HepG2 (cell line): ENCODE data around the gene CD300LF. TPM values are rescaled to one million over a fixed set of nuclear protein-coding genes. Genes with fewer than 3 reads are reported as not detected.
A peak's percentile ranks its signal among the peaks of the same experiment; 100 is the strongest.

Experiments used
- CEBPB ChIP-seq: IDR thresholded peaks from 2 replicates; pipeline ENCODE4 v1.6.1; 2011; ENCODE audit warnings: low read depth, low read length, improper control_type of control experiment, borderline replicate concordance
- CHD4 ChIP-seq: fragments of 200-600 bp; sonication (generic); IDR thresholded peaks from 2 replicates; pipeline ENCODE4 v1.7.0; 2017; ENCODE audit warnings: mild to moderate bottlenecking, low read length, borderline replicate concordance
- GATA4 ChIP-seq: sonication (generic); IDR thresholded peaks from 2 replicates; pipeline ENCODE4 v1.6.1; 2016; ENCODE audit warnings: antibody characterized with exemption, low read depth, borderline replicate concordance
- HNF1B ChIP-seq: sonication (generic); formaldehyde crosslinking; IDR thresholded peaks from 2 replicates; pipeline ENCODE4 v1.5.1; 2020; ENCODE audit warnings: mild to moderate bottlenecking, moderate library complexity, missing genetic modification reagents
- KDM2A ChIP-seq: sonication (generic); formaldehyde crosslinking; IDR thresholded peaks from 2 replicates; pipeline ENCODE4 v1.4.0; 2020; ENCODE audit warnings: low read depth, missing genetic modification reagents, borderline replicate concordance
- MED1 ChIP-seq: sonication (generic); formaldehyde crosslinking; IDR thresholded peaks from 2 replicates; pipeline ENCODE4 v1.4.0; 2020; ENCODE audit warnings: missing genetic modification reagents
- ONECUT2 ChIP-seq: sonication (generic); formaldehyde crosslinking; IDR thresholded peaks from 2 replicates; pipeline ENCODE4 v1.4.0; 2020; ENCODE audit warnings: missing genetic modification reagents
- POLR2AphosphoS5 ChIP-seq: IDR thresholded peaks from 2 replicates; pipeline ENCODE4 v1.6.1; 2012; ENCODE audit warnings: low read depth, low read length
- SNAPC4 ChIP-seq: sonication (generic); formaldehyde crosslinking; IDR thresholded peaks from 2 replicates; pipeline ENCODE4 v1.4.0; 2020; ENCODE audit warnings: mild to moderate bottlenecking, missing genetic modification reagents
- SP4 ChIP-seq: sonication (generic); formaldehyde crosslinking; IDR thresholded peaks from 2 replicates; pipeline ENCODE4 v1.8.1; 2023; ENCODE audit warnings: mild to moderate bottlenecking, missing genetic modification reagents
- SRSF9 ChIP-seq: fragments of 200-400 bp; formaldehyde crosslinking; IDR thresholded peaks from 2 replicates; pipeline ENCODE4 v1.6.1; 2018; ENCODE audit warnings: borderline replicate concordance, mild to moderate bottlenecking, low read depth, low read length; ENCODE audit not compliant: insufficient read depth, poor library complexity, severe bottlenecking
- SSRP1 ChIP-seq: IDR thresholded peaks from 2 replicates; pipeline ENCODE4 v1.6.1; 2016; ENCODE audit warnings: control low read depth
- TFDP2 ChIP-seq: sonication (generic); formaldehyde crosslinking; IDR thresholded peaks from 2 replicates; pipeline ENCODE4 v1.4.0; 2020; ENCODE audit warnings: missing genetic modification reagents
- ZNF180 ChIP-seq: sonication (generic); formaldehyde crosslinking; IDR thresholded peaks from 2 replicates; pipeline ENCODE4 v1.4.0; 2020; ENCODE audit warnings: low read depth, missing genetic modification reagents, borderline replicate concordance
- ZNF513 ChIP-seq: sonication (generic); formaldehyde crosslinking; conservative IDR thresholded peaks from 2 replicates; pipeline ENCODE4 v1.5.0; 2020; ENCODE audit warnings: missing genetic modification reagents
- ZNF577 ChIP-seq: sonication (generic); formaldehyde crosslinking; IDR thresholded peaks from 2 replicates; pipeline ENCODE4 v1.4.0; 2020; ENCODE audit warnings: mild to moderate bottlenecking, low read depth, missing genetic modification reagents, borderline replicate concordance
- ZNF678 ChIP-seq: sonication (generic); formaldehyde crosslinking; IDR thresholded peaks from 2 replicates; pipeline ENCODE4 v1.4.0; 2020; ENCODE audit warnings: mild to moderate bottlenecking, missing genetic modification reagents
- ZNF772 ChIP-seq: sonication (generic); formaldehyde crosslinking; IDR thresholded peaks from 2 replicates; pipeline ENCODE4 v1.5.0; 2020; ENCODE audit warnings: mild to moderate bottlenecking, missing genetic modification reagents
- ZZZ3 ChIP-seq: sonication (generic); formaldehyde crosslinking; IDR thresholded peaks from 2 replicates; pipeline ENCODE4 v1.4.0; 2020; ENCODE audit warnings: missing genetic modification reagents, mild to moderate bottlenecking, borderline replicate concordance
- polyA plus RNA-seq, 8 experiments: library from polyadenylated mRNA; depleted of rRNA in 3 of 8; stranded (reverse) in 7 of 8; unstranded in 1 of 8; fragments of >200 nt; fragmentation: Illumina TruSeq in 4 of 8; extraction: Trizol in 4 of 8; gene quantifications; 2 replicates each; pipeline versions ENCODE4 v1.2.1 to v1.2.3, GENCODE V29; 2011 to 2016; ENCODE audit warnings: low read depth in 4 of 8, missing spikeins in 1 of 8, mixed read lengths in 1 of 8; ENCODE audit not compliant: insufficient read depth in 1 of 8
- total RNA-seq, 5 experiments: library from RNA; depleted of rRNA; stranded (reverse); fragments of >200 nt; fragmentation: Illumina TruSeq; extraction: Trizol; gene quantifications; 2 replicates each; pipeline ENCODE4 v1.2.3, GENCODE V29; 2016; ENCODE audit warnings: low read depth in 1 of 5

The CD300LF gene
- total and polyA plus RNA-seq, 2 of the 13 experiments (the other 11 are each of a cell fraction or from before 2014, with no cell fraction given): not detected

- peak; percentile 99 for TF ChIP-seq POLR2AphosphoS5
- no peak for TF ChIP-seq SRSF9
- peak; percentile 89; the same call in 1 of the 2 replicates for TF ChIP-seq ZNF180 (CRISPR knock-in tag)
- no peak for TF ChIP-seq ZNF577 (CRISPR knock-in tag)
- peak; percentile 47; the same call in 1 of the 2 replicates for TF ChIP-seq ZZZ3 (CRISPR knock-in tag)
- peak; percentile 79; the same call in 1 of the 2 replicates for TF ChIP-seq ZNF678 (CRISPR knock-in tag)
- TF ChIP-seq ONECUT2 (CRISPR knock-in tag): peak; percentile 69
- TF ChIP-seq TFDP2 (CRISPR knock-in tag): peak; percentile 47; the same call in 1 of the 2 replicates
- no peak for TF ChIP-seq CEBPB
- no peak for TF ChIP-seq SSRP1 (CRISPR knock-in tag)
- TF ChIP-seq GATA4: peak; percentile 94
- TF ChIP-seq MED1: peak; percentile 80; the same call in 1 of the 2 replicates
- peak; percentile 76; the same call in 1 of the 2 replicates for TF ChIP-seq KDM2A (CRISPR knock-in tag)
- TF ChIP-seq SNAPC4: no peak; the same call in 1 of the 2 replicates
- TF ChIP-seq CHD4: no peak
- 0 out of 2 replicates have a peak, but pooled peaks have one; percentile 59 for TF ChIP-seq HNF1B
- peak; percentile 88; the same call in 1 of the 2 replicates for TF ChIP-seq ZNF513 (CRISPR knock-in tag)
- peak; percentile 87; the same call in 1 of the 2 replicates for TF ChIP-seq ZNF772
- peak; percentile 97 for TF ChIP-seq SP4 (CRISPR knock-in tag)
These were observed 36.0 kb upstream of the CD300LF start, which contains the start of gene NHERF1 (continued) for GRCh38 chr17:74748529-74749278.
